ENCODE results near the gene CDKAL1. TPM values are rescaled to one million over a fixed set of nuclear protein-coding genes. Genes with fewer than 3 reads are reported as not detected.

Gene CDKAL1
- total and polyA plus RNA-seq, 9 of the 15 experiments (the other 6 are each of a cell fraction or from before 2014, with no cell fraction given), result 11.2 to 36.3 (median 20.1) TPM

DNA sequence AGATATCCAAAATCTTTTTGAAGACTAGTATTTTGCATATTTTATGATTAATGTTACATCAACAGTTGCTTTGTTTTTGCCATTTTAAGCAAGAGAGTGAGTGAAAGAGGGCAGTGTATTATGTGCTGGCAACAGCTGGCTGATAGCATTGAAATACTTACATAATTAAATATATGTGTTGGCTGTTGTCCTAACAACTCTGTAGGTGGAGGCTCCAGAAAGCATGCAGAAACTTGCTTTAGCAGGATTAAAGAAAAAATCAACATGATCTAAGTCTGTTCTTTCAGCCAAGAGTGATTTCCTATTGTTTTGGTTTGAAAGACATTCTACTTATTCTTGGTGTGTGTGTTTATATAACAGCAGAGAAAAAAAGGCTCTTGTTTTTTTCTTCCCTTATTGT, 127.5 kb downstream of the CDKAL1 start:
- no peak overlapping the region for H2AFZ ChIP-seq (ENCODE audit: low read depth, low read length)
- no peaks in the 10 kb centered on the region for H4K20me1 ChIP-seq (replicated peaks; ENCODE audit: control insufficient read depth, insufficient read depth, low read length)
- H3K79me2 ChIP-seq (ENCODE audit: control insufficient read depth, insufficient read depth, low read length), result peaks cover 11% of the 10 kb centered on the region; the same call in 2 of the 3 replicates
- H3K9me3 ChIP-seq (replicated peaks; ENCODE audit: control insufficient read depth, insufficient read depth, low read depth, low read length), result no peaks in the 10 kb centered on the region
- TF ChIP-seq SMARCA5 (IDR thresholded peaks at IDR 0.05), result no peak
- H3K4me2 ChIP-seq (ENCODE audit: insufficient read depth, low read length), result no peak overlapping the region
- FAIRE-seq (no peak), DNase-seq (ENCODE audit: extremely low read depth in 1 of 4, low spot score in 3 of 4) (no peak), ATAC-seq (no peak)
- in situ Hi-C loops (cut with MboI) (no loop called here), intact Hi-C loops (cut with micrococcal nuclease) (no loop called here)
- no peak overlapping the region for H3K27ac ChIP-seq (ENCODE audit: extremely low read depth, low read depth, low read length)
- no peaks in the 10 kb centered on the region for H3K4me1 ChIP-seq (replicated peaks in 1 of 2; ENCODE audit: control insufficient read depth in 2 of 2, insufficient read depth in 2 of 2, low read length in 2 of 2)
- no peaks in the 10 kb centered on the region for H3K27me3 ChIP-seq (ENCODE audit: control insufficient read depth in 2 of 2, insufficient read depth in 2 of 2, low read length in 2 of 2)
- BruUV-seq (replicated peaks), result no TSS peak
- POLR2A ChIA-PET, result no interaction called here
- H3K36me3 ChIP-seq (ENCODE audit: control insufficient read depth, insufficient read depth, low read length), result no peaks in the 10 kb centered on the region
- no peaks in the 10 kb centered on the region for H3K9me1 ChIP-seq (ENCODE audit: control insufficient read depth, insufficient read depth, low read length)
- no peak overlapping the region for H3K9ac ChIP-seq (ENCODE audit: insufficient read depth in 1 of 2, low read depth in 2 of 2, low read length in 2 of 2)
- no peak overlapping the region for H3K4me3 ChIP-seq
- CTCF ChIA-PET (ENCODE audit: low intra/inter-chr PET ratio), result no interaction called here

DNA sequence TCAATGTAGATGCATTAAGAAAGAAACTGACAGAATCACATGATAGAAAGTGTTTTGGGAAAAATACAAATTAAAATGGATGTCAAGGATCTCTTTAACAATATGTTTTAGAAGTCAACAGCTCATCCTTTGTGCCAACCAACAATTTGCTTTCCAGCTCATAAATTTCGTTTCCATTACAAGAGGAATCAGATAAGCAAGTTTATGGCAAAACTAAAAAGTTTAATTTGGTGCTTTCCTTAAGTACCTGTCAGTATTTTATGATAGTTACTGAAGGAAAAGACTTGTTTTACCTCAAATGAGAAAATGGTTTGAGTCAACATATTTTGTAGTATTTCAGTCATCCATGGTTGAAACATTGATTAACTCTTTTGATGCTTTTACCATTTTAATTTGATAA, 130.0 kb downstream of the CDKAL1 start:
- FAIRE-seq (no peak), DNase-seq (ENCODE audit: extremely low read depth in 1 of 4, low spot score in 3 of 4) (no peak), ATAC-seq (no peak)
- Histone ChIP-seq H3K9me3 (replicated peaks; ENCODE audit: control insufficient read depth, insufficient read depth, low read depth, low read length) (no peaks in the 10 kb centered on the region), H3K27ac (ENCODE audit: extremely low read depth, low read depth, low read length) (no peak overlapping the region), H3K79me2 (ENCODE audit: control insufficient read depth, insufficient read depth, low read length) (peaks cover 8% of the 10 kb centered on the region; the same call in 2 of the 3 replicates), H4K20me1 (replicated peaks; ENCODE audit: control insufficient read depth, insufficient read depth, low read length) (no peaks in the 10 kb centered on the region), H2AFZ (ENCODE audit: low read depth, low read length) (no peak overlapping the region), H3K27me3 (ENCODE audit: control insufficient read depth in 2 of 2, insufficient read depth in 2 of 2, low read length in 2 of 2) (no peaks in the 10 kb centered on the region), H3K4me3 (no peak overlapping the region), H3K9ac (ENCODE audit: insufficient read depth in 1 of 2, low read depth in 2 of 2, low read length in 2 of 2) (no peak overlapping the region), H3K4me2 (ENCODE audit: insufficient read depth, low read length) (no peak overlapping the region), H3K9me1 (ENCODE audit: control insufficient read depth, insufficient read depth, low read length) (no peaks in the 10 kb centered on the region), H3K36me3 (ENCODE audit: control insufficient read depth, insufficient read depth, low read length) (no peaks in the 10 kb centered on the region), H3K4me1 (replicated peaks in 1 of 2; ENCODE audit: control insufficient read depth in 2 of 2, insufficient read depth in 2 of 2, low read length in 2 of 2) (no peaks in the 10 kb centered on the region)
- TF ChIP-seq RFX5 (IDR thresholded peaks at IDR 0.05; ENCODE audit: low read depth, low read length), result no peak
- no peak for TF ChIP-seq ZNF780A (CRISPR knock-in tag; IDR thresholded peaks at IDR 0.05)
- no peak for TF ChIP-seq SP2 (IDR thresholded peaks at IDR 0.05; ENCODE audit: extremely low read depth, low read depth, low read length, poor library complexity, severe bottlenecking)
- TF ChIP-seq HMGN3 (IDR thresholded peaks at IDR 0.05; ENCODE audit: borderline replicate concordance, extremely low read depth, insufficient read length, low read depth, low read length), result no peak
- no peak for TF ChIP-seq RNF2 (IDR thresholded peaks at IDR 0.05)
- TF ChIP-seq CBFA2T3 (IDR thresholded peaks at IDR 0.05), result no peak
- no peak for TF ChIP-seq NFYB (IDR thresholded peaks at IDR 0.05; ENCODE audit: extremely low read depth, insufficient read length)
- no peak for TF ChIP-seq CBFB (CRISPR knock-in tag; IDR thresholded peaks at IDR 0.05)
- TF ChIP-seq ZNF830 (CRISPR knock-in tag; IDR thresholded peaks at IDR 0.05), result no peak
- TF ChIP-seq ZNF699 (CRISPR knock-in tag; IDR thresholded peaks at IDR 0.05; ENCODE audit: insufficient replicate concordance), result no peak
- no peak for TF ChIP-seq MYC (IDR thresholded peaks at IDR 0.05; ENCODE audit: low read depth, low read length)
- TF ChIP-seq MYC (CRISPR knock-in tag; IDR thresholded peaks at IDR 0.05; ENCODE audit: borderline replicate concordance, low read depth), result no peak
- no peak for TF ChIP-seq SAFB (IDR thresholded peaks at IDR 0.05; ENCODE audit: borderline replicate concordance, low read depth, low read length)
- BruUV-seq (replicated peaks), result no TSS peak
- ChIA-PET POLR2A (interaction anchor here (1.0 kb wide), 1 partner anchor 10 kb away, joined by 3 read pairs; no protein-coding TSS in a partner anchor), CTCF (ENCODE audit: low intra/inter-chr PET ratio) (no interaction called here)
- 20% methylated on average over 1 of the region's 1 CpG for WGBS (ENCODE audit: insufficient coverage, low coverage, missing lambda C conversion rate)
- intact Hi-C loops (cut with micrococcal nuclease) (no loop called here), in situ Hi-C loops (cut with MboI) (no loop called here)

Data from K562 (cell line).